PC-9 (cell line): ENCODE results near the gene WNK3. TPM values are rescaled to one million over a fixed set of nuclear protein-coding genes. Genes with fewer than 3 reads are reported as not detected.

Experiments
- Bru-seq: library from RNA; stranded (reverse); fragments of 400-500 nt; gene quantifications from one replicate; lab custom pipeline; 2021; lab: Mats Ljungman, UMichigan
- BruChase-seq, 2 experiments: library from RNA; stranded (reverse); fragments of 400-500 nt; gene quantifications; one replicate each; lab custom pipeline; 2021; lab: Mats Ljungman, UMichigan
- BruUV-seq: library from RNA; stranded (reverse); fragments of 400-500 nt; replicated peaks from 2 replicates; lab custom pipeline; 2021; lab: Mats Ljungman, UMichigan
- CTCF ChIA-PET: fragments of 300-600 bp; sonication (Branson Sonifier 250); formaldehyde crosslinking; loops from one replicate; lab custom pipeline; 2022; ENCODE audit warnings: antibody characterized with exemption; lab: Charles Lee
- POLR2A ChIA-PET: fragments of 300-600 bp; sonication (Branson Sonifier 250); formaldehyde crosslinking; loops from one replicate; lab custom pipeline; 2022; ENCODE audit warnings: antibody characterized with exemption; ENCODE audit not compliant: unreplicated experiment; lab: Charles Lee
- DNase-seq, 2 experiments: peaks; one replicate each; pipeline versions ENCODE4 v3.0.0 to v3.0.0-alpha.2; 2015 to 2022; ENCODE audit warnings: mixed read lengths in 1 of 2
- H2AFZ ChIP-seq: fragments of 200-600 bp; sonication (generic); 2 replicates; pipeline ENCODE4 v1.8.1; 2017; ENCODE audit warnings: antibody characterized with exemption
- H3F3A ChIP-seq: fragments of 200-600 bp; sonication (generic); 2 replicates; pipeline ENCODE4 v1.8.1; 2017; ENCODE audit warnings: antibody characterized with exemption, mild to moderate bottlenecking, low read depth; ENCODE audit not compliant: insufficient read depth
- H3K27ac ChIP-seq: fragments of 200-600 bp; sonication (generic); 2 replicates; pipeline ENCODE4 v1.6.1; 2016; ENCODE audit warnings: mixed run types
- H3K27me3 ChIP-seq: fragments of 200-600 bp; sonication (generic); 2 replicates; pipeline ENCODE4 v1.6.1; 2016; ENCODE audit warnings: low read depth, mixed run types; ENCODE audit not compliant: insufficient read depth
- H3K36me3 ChIP-seq: fragments of 200-600 bp; sonication (generic); 2 replicates; pipeline ENCODE4 v1.6.1; 2016; ENCODE audit warnings: low read depth, mixed run types
- H3K4me1 ChIP-seq: fragments of 200-600 bp; sonication (generic); replicated peaks from 2 replicates; pipeline ENCODE4 v1.6.1; 2016; ENCODE audit warnings: mixed run types; ENCODE audit not compliant: insufficient read depth
- H3K4me2 ChIP-seq: fragments of 200-600 bp; sonication (generic); 2 replicates; pipeline ENCODE4 v1.6.1; 2017; ENCODE audit warnings: mixed run types
- H3K4me3 ChIP-seq: fragments of 200-600 bp; sonication (generic); 2 replicates; pipeline ENCODE4 v1.6.1; 2016; ENCODE audit warnings: mixed run types
- H3K79me2 ChIP-seq: fragments of 200-600 bp; sonication (generic); 2 replicates; pipeline ENCODE4 v1.6.1; 2017; ENCODE audit warnings: low read depth, mixed run types
- H3K9me2 ChIP-seq: fragments of 200-600 bp; sonication (generic); 2 replicates; pipeline ENCODE4 v1.8.1; 2017; ENCODE audit warnings: mild to moderate bottlenecking; ENCODE audit not compliant: insufficient read depth
- H3K9me3 ChIP-seq: fragments of 200-600 bp; sonication (generic); 2 replicates; pipeline ENCODE4 v1.8.1; 2016; ENCODE audit warnings: low read depth; ENCODE audit not compliant: insufficient read depth
- H4K20me1 ChIP-seq: fragments of 200-600 bp; sonication (generic); 2 replicates; pipeline ENCODE4 v1.8.1; 2017; ENCODE audit not compliant: insufficient read depth
- EZH2 ChIP-seq: fragments of 200-600 bp; sonication (generic); IDR thresholded peaks from 2 replicates; pipeline ENCODE4 v1.8.0; 2017; ENCODE audit warnings: antibody characterized with exemption, low read depth
- intact Hi-C: fragments of 100-400 bp; cut with micrococcal nuclease; formaldehyde crosslinking; loops from one replicate; pipeline ENCODE4 v1.10.0; 2022; ENCODE audit not compliant: unreplicated experiment
- long read RNA-seq: library from polyadenylated mRNA; stranded (forward); transcript quantifications from one replicate; pipeline ENCODE4 v2.0.0, GENCODE V29; 2022
- total RNA-seq: library from RNA; stranded (reverse); gene quantifications from 2 replicates; pipeline ENCODE4 v1.2.3, GENCODE V29; 2021
- TF ChIP-seq, protein P1 (sequence below): fragments of 200-600 bp; sonication (generic); conservative IDR thresholded peaks from 2 replicates; pipeline ENCODE4 v1.6.1; 2017; ENCODE audit warnings: mixed run types, antibody characterized with exemption, mild to moderate bottlenecking, moderate library complexity

WNK3 gene
- total RNA-seq = not detected in 2 replicates
- percentile 3 among the genes with signal in this experiment for Bru-seq, nascent RNA
- percentile 3 among the genes with signal in this experiment for BruChase-seq, experiment 1, labeled RNA remaining after a 2-hour chase
- BruChase-seq, experiment 2, labeled RNA remaining after a 6-hour chase = percentile 1 among the genes with signal in this experiment
- long read RNA-seq, partial matches to known transcripts = 0 of 1 reads
- long read RNA-seq, other reads (novel, unspliced or antisense) = 1 of 1 reads

DNA sequence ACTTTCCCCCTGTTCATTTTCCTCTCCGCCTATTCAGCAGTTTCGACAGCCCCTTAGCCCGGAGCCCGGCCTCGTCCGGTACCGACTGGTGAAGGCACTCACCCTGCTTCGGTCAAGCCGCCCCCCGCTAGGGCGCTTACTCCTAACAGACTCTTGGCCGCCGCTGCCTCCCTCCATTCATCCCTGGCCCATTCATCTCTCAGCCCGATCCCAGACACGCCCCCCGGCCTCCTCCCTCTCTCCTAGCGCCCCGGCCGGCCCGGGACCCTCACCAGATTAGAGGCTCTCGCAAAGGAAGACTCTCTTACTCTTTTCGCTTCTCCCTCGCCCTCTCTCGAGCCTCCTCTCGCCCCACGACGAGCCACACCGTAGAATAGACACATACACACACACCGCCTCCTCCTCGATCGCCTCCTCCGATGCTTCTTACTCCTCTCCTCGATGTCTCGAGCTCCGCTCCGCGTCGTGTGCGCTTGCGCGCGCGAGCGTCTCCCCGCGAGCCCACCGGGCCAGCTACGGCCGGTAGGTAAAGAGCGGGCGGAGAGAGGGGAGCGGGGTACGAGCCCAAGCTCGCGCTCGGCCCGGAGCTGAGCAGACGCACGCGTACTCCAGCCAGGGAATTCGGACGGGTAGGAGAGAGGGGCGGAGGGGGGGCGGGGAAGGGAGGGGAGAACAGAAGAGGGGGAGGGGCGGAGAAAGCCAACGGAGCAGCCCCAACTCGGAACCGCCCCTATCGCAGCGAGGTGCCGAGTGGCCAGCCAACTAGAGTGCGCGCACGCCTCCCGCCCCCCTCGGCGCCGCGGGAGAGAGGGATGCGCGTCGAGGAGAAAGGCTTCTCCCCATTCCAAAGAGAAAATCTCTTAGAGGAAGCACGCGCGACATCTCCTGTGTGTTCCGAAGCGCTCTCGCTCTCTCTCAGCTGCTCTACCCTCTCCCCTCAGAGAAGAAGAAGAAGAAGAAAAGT lies at the start of gene WNK3:
TSS of gene WNK3 (minus strand) at position 633 of the 964 bp plus-strand sequence.
- Histone ChIP-seq H3K4me1 (no peaks in the 10 kb centered on the region), H4K20me1 (no peaks in the 10 kb centered on the region), H3K9me2 (no peaks in the 10 kb centered on the region), H3K9me3 (no peaks in the 10 kb centered on the region), H3K27ac (no peak within 1 kb of the TSS), H3K4me2 (no peak within 1 kb of the TSS), H3K79me2 (no peaks in the 10 kb centered on the region), H3K4me3 (no peak within 1 kb of the TSS), H3F3A (no peaks in the 10 kb centered on the region), H3K27me3 (peaks cover 36% of the 10 kb centered on the region), H3K36me3 (no peaks in the 10 kb centered on the region), H2AFZ (no peak within 1 kb of the TSS)
- ChIA-PET CTCF (no interaction called here), POLR2A (no interaction called here)
- intact Hi-C loops = no loop called here
- TF ChIP-seq, protein P1, sequence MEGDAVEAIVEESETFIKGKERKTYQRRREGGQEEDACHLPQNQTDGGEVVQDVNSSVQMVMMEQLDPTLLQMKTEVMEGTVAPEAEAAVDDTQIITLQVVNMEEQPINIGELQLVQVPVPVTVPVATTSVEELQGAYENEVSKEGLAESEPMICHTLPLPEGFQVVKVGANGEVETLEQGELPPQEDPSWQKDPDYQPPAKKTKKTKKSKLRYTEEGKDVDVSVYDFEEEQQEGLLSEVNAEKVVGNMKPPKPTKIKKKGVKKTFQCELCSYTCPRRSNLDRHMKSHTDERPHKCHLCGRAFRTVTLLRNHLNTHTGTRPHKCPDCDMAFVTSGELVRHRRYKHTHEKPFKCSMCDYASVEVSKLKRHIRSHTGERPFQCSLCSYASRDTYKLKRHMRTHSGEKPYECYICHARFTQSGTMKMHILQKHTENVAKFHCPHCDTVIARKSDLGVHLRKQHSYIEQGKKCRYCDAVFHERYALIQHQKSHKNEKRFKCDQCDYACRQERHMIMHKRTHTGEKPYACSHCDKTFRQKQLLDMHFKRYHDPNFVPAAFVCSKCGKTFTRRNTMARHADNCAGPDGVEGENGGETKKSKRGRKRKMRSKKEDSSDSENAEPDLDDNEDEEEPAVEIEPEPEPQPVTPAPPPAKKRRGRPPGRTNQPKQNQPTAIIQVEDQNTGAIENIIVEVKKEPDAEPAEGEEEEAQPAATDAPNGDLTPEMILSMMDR = no peak
- no peak for TF ChIP-seq EZH2
- DNase-seq = peak in 1 of 2 experiments; percentile 1
- no TSS peak for BruUV-seq

DNA sequence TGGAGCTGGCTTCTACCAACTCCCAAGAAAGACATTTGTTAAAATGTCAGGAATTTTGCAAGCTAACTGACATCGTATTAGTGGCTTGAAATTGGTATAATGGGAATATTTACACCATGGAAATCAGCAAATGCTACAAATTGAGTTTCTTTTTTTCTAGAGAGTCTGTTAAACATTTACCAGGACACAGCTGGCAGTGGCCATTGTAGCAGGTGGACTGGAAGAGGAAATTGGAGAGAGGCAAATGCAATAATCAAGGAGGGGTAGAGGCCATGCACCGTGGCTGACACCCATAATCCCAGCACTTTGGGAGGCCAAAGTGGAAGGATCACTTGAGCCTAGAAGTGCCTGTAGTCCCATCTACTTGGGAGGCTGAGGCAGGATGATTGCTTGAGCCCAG lies 49.4 kb upstream of the WNK3 start:
- H3K27me3 ChIP-seq = no peaks in the 10 kb centered on the region; the same call in 1 of the 2 replicates
- H4K20me1 ChIP-seq = no peaks in the 10 kb centered on the region
- H3K27ac ChIP-seq = no peak overlapping the region
- H3K79me2 ChIP-seq = no peaks in the 10 kb centered on the region
- H3K4me3 ChIP-seq = no peak overlapping the region
- TF ChIP-seq, protein P1 = no peak
- TF ChIP-seq EZH2 = no peak
- no peaks in the 10 kb centered on the region for H3K9me3 ChIP-seq
- H3F3A ChIP-seq = no peaks in the 10 kb centered on the region
- no peak overlapping the region for H2AFZ ChIP-seq
- no peak overlapping the region for H3K4me2 ChIP-seq
- H3K9me2 ChIP-seq = no peaks in the 10 kb centered on the region
- no peak for DNase-seq
- POLR2A ChIA-PET = no interaction called here
- no peaks in the 10 kb centered on the region for H3K36me3 ChIP-seq
- no TSS peak for BruUV-seq
- no peaks in the 10 kb centered on the region for H3K4me1 ChIP-seq
- intact Hi-C loops = no loop called here
- CTCF ChIA-PET = no interaction called here

DNA sequence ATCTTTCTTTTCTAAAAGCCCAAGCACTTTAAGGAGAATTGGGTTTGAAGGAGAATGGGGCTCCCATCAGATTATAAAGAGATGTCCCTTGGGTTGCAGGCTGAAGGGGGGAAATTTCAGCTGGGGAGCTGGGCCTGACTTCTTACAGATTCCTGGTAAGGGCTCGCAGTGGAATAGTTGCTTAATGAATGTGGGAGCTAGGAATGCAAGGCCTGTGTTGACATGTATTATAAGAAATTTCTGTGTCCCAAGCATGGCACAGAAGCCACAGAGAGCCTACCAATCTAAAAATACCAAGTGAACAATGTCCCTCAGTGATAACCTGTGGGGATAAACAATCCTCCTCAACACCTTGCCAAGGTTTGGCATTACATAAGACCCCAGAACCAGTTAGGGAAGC lies 39.3 kb upstream of the WNK3 start:
- ChIA-PET CTCF (no interaction called here), POLR2A (no interaction called here)
- Histone ChIP-seq H3F3A (no peaks in the 10 kb centered on the region), H4K20me1 (no peaks in the 10 kb centered on the region), H3K4me3 (no peak overlapping the region), H3K4me2 (no peak overlapping the region), H3K9me3 (no peaks in the 10 kb centered on the region), H3K9me2 (no peaks in the 10 kb centered on the region), H3K36me3 (no peaks in the 10 kb centered on the region), H3K27me3 (no peaks in the 10 kb centered on the region; the same call in 1 of the 2 replicates), H3K4me1 (no peaks in the 10 kb centered on the region), H3K27ac (no peak overlapping the region), H2AFZ (no peak overlapping the region), H3K79me2 (no peaks in the 10 kb centered on the region)
- no peak for DNase-seq
- BruUV-seq = no TSS peak
- TF ChIP-seq, protein P1 = no peak
- no peak for TF ChIP-seq EZH2
- intact Hi-C loops = no loop called here
